ENCODE measurements around the gene RPS6KA2. TPM values are rescaled to one million over a fixed set of nuclear protein-coding genes. Genes with fewer than 3 reads are reported as not detected.

RPS6KA2 gene
- total RNA-seq, 1 experiment from 2014 or later = 4.1 TPM

- H3K4me3 ChIP-seq (ENCODE audit: low read depth in 2 of 2, low read length in 2 of 2) = no peak overlapping the region
- no peaks in the 10 kb centered on the region for H3K4me1 ChIP-seq (ENCODE audit: control insufficient read depth, insufficient read depth, low read length)
- DNase-seq (ENCODE audit: low read depth, low spot score) (no peak), ATAC-seq (no peak)
- in situ Hi-C loops (cut with HindIII; ENCODE audit: low pct_unique_long_range_greater_than_20kb, low sequenced_read_pairs) (no loop called here), intact Hi-C loops (cut with micrococcal nuclease; ENCODE audit: unreplicated experiment) (no loop called here)
- BruUV-seq (replicated peaks) = no TSS peak
- H3K36me3 ChIP-seq (ENCODE audit: control insufficient read depth, insufficient read depth, low read length) = no peaks in the 10 kb centered on the region
- H3K9me3 ChIP-seq (ENCODE audit: control insufficient read depth, insufficient read depth, low read depth, low read length) = no peaks in the 10 kb centered on the region
- CTCF ChIA-PET = no interaction called here
- no peak overlapping the region for H3K27ac ChIP-seq (ENCODE audit: low read length)
- TF ChIP-seq TCF7L2 (IDR thresholded peaks at IDR 0.05; ENCODE audit: low read depth, low read length) (no peak), POLR2AphosphoS5 (IDR thresholded peaks at IDR 0.05; ENCODE audit: low read depth, low read length) (no peak), SIN3A (IDR thresholded peaks at IDR 0.05; ENCODE audit: borderline replicate concordance, insufficient read depth, low read depth, low read length) (no peak), REST (IDR thresholded peaks at IDR 0.05; ENCODE audit: insufficient read depth in 1 of 2, low read depth in 2 of 2, low read length in 1 of 2) (no peak)
- TF ChIP-seq, protein P1, sequence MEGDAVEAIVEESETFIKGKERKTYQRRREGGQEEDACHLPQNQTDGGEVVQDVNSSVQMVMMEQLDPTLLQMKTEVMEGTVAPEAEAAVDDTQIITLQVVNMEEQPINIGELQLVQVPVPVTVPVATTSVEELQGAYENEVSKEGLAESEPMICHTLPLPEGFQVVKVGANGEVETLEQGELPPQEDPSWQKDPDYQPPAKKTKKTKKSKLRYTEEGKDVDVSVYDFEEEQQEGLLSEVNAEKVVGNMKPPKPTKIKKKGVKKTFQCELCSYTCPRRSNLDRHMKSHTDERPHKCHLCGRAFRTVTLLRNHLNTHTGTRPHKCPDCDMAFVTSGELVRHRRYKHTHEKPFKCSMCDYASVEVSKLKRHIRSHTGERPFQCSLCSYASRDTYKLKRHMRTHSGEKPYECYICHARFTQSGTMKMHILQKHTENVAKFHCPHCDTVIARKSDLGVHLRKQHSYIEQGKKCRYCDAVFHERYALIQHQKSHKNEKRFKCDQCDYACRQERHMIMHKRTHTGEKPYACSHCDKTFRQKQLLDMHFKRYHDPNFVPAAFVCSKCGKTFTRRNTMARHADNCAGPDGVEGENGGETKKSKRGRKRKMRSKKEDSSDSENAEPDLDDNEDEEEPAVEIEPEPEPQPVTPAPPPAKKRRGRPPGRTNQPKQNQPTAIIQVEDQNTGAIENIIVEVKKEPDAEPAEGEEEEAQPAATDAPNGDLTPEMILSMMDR (IDR thresholded peaks at IDR 0.05) = no peak
- no peaks in the 10 kb centered on the region for H3K27me3 ChIP-seq (ENCODE audit: control insufficient read depth, insufficient read depth, low read length)
- POLR2A ChIA-PET = no interaction called here
These were observed 149.2 kb downstream of the RPS6KA2 start for GRCh38 chr6:166477647-166478365.

DNA sequence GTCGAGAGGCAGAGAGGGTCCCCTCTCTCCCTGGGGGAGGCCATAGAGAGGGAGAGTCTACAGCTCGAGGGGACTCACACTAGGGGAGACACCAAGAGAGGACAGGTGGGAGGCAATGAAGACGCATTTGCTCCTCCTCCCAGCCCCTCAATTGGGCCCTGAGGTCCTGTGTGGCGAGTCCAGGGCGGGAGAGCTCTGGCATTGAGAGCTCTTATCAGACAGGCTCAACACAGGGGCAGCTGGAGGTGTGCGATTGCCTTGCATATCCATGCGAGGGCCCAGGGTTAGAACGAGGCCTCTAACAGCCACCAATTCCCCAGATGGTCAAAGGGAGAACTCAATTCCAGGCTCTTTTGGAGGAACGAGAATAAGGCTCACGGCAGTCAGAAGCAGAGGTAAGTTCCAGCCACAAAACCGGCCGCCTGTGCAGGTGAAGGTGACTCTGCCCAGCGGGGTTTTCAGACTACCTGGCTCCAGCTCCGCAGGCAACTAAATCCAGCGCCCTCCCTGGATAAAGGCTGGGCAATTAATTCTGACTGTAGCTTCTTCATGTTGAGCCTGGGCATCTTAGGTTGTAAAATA is 150.3 kb downstream of the RPS6KA2 start:
- no peak for ATAC-seq
- POLR2A ChIA-PET = no interaction called here
- H3K4me1 ChIP-seq (ENCODE audit: control insufficient read depth, insufficient read depth, low read length) = no peaks in the 10 kb centered on the region

More for the DNA sequence above, 150.3 kb downstream of the RPS6KA2 start:
- TF ChIP-seq TCF7L2 (IDR thresholded peaks at IDR 0.05; ENCODE audit: low read depth, low read length) (no peak), POLR2AphosphoS5 (IDR thresholded peaks at IDR 0.05; ENCODE audit: low read depth, low read length) (no peak), SIN3A (IDR thresholded peaks at IDR 0.05; ENCODE audit: borderline replicate concordance, insufficient read depth, low read depth, low read length) (no peak), REST (IDR thresholded peaks at IDR 0.05; ENCODE audit: insufficient read depth in 1 of 2, low read depth in 2 of 2, low read length in 1 of 2) (no peak)
- TF ChIP-seq, protein P1 (IDR thresholded peaks at IDR 0.05) = no peak
- Histone ChIP-seq H3K36me3 (ENCODE audit: control insufficient read depth, insufficient read depth, low read length) (no peaks in the 10 kb centered on the region), H3K27me3 (ENCODE audit: control insufficient read depth, insufficient read depth, low read length) (no peaks in the 10 kb centered on the region), H3K9me3 (ENCODE audit: control insufficient read depth, insufficient read depth, low read depth, low read length) (no peaks in the 10 kb centered on the region), H3K27ac (ENCODE audit: low read length) (no peak overlapping the region), H3K4me3 (ENCODE audit: low read depth in 2 of 2, low read length in 2 of 2) (no peak overlapping the region)
- intact Hi-C loops (cut with micrococcal nuclease; ENCODE audit: unreplicated experiment) = no loop called here
- no peak for DNase-seq (ENCODE audit: low read depth, low spot score)
- in situ Hi-C loops (cut with HindIII; ENCODE audit: low pct_unique_long_range_greater_than_20kb, low sequenced_read_pairs) = no loop called here
- CTCF ChIA-PET = no interaction called here
- no TSS peak for BruUV-seq (replicated peaks)

All from Panc1 (cell line).